GM18870 (cell line): ENCODE measurements around the gene CD101.
A peak's percentile ranks its signal among the peaks of the same experiment; 100 is the strongest.

ENCODE experiments used
- ATAC-seq: cut with Tn5 transposase; IDR thresholded peaks from one replicate; pipeline ENCODE4 v1.9.1; 2021; ENCODE audit warnings: moderate library complexity; ENCODE audit not compliant: unreplicated experiment

The CD101 gene

GRCh38 chr1:117051224-117052064 is 49.9 kb downstream of the CD101 start:
- ATAC-seq, result peak; percentile 60

GRCh38 chr1:117054068-117054467 is 52.5 kb downstream of the CD101 start:
- no peak for ATAC-seq

- ATAC-seq, result no peak
Observed at GRCh38 chr1:117058810-117059209, 57.2 kb downstream of the CD101 start.

- ATAC-seq, result peak; percentile 18
Observed at GRCh38 chr1:117059334-117059677, 57.7 kb downstream of the CD101 start.

- peak; percentile 94 for ATAC-seq
Observed at GRCh38 chr1:117059678-117060440, 58.3 kb downstream of the CD101 start, which contains the start of gene TTF2. TSS of gene TTF2 (plus strand) at chr1:117060326. CDS start at chr1:117060347, 21 bp downstream.

GRCh38 chr1:117060441-117061317 is 59.1 kb downstream of the CD101 start:
- ATAC-seq, result peak; percentile 2

- peak; percentile 46 for ATAC-seq
Observed at GRCh38 chr1:117061986-117062415, 60.4 kb downstream of the CD101 start.

- ATAC-seq, result no peak
Observed at GRCh38 chr1:117066367-117066766, 64.8 kb downstream of the CD101 start.

- ATAC-seq, result no peak
Observed at GRCh38 chr1:117067533-117068370, 66.2 kb downstream of the CD101 start.

GRCh38 chr1:117068580-117068979 is 67.0 kb downstream of the CD101 start:
- ATAC-seq, result no peak

- no peak for ATAC-seq
Observed at GRCh38 chr1:117069220-117069844, 67.8 kb downstream of the CD101 start.

GRCh38 chr1:117070124-117070523 is 68.6 kb downstream of the CD101 start:
- ATAC-seq, result no peak

- ATAC-seq, result no peak
Observed at GRCh38 chr1:117076648-117077047, 75.1 kb downstream of the CD101 start.

- no peak for ATAC-seq
Observed at GRCh38 chr1:117077267-117077666, 75.7 kb downstream of the CD101 start.

- ATAC-seq, result no peak
Observed at GRCh38 chr1:117079737-117080136, 78.2 kb downstream of the CD101 start.

- no peak for ATAC-seq
Observed at GRCh38 chr1:117084231-117084630, 82.7 kb downstream of the CD101 start.
